GM12864 (cell line): ENCODE data around the gene KIF16B.

ENCODE experiments used
- DNase-seq: peaks from one replicate; pipeline ENCODE4 v3.0.0-alpha.2; 2011; ENCODE audit warnings: low read depth
- H3K4me3 ChIP-seq: 2 replicates; pipeline ENCODE4 v1.5.1; 2011; ENCODE audit warnings: mild to moderate bottlenecking, low read depth, low read length, control low read depth
- TF ChIP-seq, protein P1 (sequence below): IDR thresholded peaks from 2 replicates; pipeline ENCODE4 v1.5.1; 2011; ENCODE audit warnings: low read depth, mild to moderate bottlenecking, moderate library complexity, low read length, control low read depth, inconsistent platforms; ENCODE audit errors: missing control alignments

KIF16B gene

DNA sequence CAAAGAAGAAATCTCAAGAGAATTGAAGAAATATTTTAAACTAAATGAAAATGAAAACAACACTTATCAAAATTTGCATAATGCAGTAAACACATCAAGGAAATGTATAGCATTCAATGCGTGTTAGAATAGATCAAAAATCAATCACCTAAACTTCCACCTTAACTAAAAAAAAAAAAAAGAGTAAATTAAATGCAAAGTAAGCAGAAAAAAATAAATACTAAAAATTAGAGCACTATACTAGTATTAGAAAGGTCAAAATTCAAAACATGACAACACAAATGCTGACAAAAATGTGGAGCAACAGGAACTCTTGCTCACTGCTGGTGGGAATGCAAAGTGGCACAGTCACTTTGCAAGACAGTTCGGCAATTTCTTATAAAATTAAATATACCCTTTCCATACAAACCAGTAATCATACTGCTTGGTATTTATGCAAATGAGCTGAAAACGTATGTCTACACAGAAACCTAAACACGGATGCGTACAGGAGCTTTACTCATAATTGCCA lies 103.8 kb downstream of the KIF16B start:
- TF ChIP-seq, protein P1, sequence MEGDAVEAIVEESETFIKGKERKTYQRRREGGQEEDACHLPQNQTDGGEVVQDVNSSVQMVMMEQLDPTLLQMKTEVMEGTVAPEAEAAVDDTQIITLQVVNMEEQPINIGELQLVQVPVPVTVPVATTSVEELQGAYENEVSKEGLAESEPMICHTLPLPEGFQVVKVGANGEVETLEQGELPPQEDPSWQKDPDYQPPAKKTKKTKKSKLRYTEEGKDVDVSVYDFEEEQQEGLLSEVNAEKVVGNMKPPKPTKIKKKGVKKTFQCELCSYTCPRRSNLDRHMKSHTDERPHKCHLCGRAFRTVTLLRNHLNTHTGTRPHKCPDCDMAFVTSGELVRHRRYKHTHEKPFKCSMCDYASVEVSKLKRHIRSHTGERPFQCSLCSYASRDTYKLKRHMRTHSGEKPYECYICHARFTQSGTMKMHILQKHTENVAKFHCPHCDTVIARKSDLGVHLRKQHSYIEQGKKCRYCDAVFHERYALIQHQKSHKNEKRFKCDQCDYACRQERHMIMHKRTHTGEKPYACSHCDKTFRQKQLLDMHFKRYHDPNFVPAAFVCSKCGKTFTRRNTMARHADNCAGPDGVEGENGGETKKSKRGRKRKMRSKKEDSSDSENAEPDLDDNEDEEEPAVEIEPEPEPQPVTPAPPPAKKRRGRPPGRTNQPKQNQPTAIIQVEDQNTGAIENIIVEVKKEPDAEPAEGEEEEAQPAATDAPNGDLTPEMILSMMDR = no peak
- DNase-seq = no peak
- H3K4me3 ChIP-seq = no peak overlapping the region

DNA sequence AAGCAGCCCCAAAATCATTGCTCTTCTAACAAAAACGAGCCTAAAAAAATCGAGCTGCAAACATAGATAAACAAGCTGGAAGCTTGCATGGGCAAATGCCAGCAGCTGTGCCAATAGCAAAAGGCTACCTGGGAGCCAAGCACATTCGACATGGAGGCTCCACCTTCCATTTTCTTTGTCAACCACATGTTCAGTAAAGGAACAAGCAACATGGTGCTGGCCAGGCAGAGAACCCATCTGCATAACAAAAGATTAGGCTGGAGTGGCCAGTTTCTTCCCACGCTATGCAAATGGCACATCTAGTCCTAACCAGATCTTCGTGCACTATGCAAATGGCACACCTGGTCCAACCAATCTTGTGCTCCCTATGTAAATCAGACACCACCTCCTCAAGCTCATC lies 110.5 kb downstream of the KIF16B start:
- no peak for DNase-seq
- H3K4me3 ChIP-seq = no peak overlapping the region
- TF ChIP-seq, protein P1 = no peak

DNA sequence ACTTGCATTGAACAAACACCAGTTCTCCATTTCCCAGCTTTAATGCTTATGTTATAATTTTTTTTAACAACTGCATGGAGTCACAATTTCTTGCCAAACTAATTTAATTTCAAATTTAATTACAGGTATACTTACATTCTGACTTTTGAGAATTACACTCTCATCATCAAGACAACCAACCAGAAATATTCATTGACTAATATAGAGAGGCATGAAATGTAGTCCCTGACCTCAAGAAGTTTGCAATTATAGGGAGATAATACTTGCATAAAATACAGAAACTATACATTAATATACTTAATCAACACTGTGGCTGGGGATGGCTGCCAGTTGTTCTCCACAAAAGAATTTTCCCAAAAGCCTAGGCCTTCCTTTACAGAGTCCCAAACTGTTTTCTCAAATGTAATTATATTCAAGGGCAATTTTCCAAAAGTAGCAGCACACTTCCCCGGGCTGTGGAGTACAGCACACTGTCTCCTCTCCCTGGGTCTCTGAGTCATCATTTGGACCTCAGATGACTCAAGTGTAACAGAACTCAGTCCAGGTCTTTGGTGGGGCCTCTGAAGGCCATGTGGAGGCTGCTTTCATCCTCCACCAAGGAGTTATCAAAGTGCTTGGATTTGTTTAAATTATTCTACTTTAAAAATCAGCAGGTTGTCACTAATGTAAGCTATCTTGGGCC lies 114.1 kb downstream of the KIF16B start:
- TF ChIP-seq, protein P1 = no peak
- H3K4me3 ChIP-seq = no peak overlapping the region
- DNase-seq = no peak

DNA sequence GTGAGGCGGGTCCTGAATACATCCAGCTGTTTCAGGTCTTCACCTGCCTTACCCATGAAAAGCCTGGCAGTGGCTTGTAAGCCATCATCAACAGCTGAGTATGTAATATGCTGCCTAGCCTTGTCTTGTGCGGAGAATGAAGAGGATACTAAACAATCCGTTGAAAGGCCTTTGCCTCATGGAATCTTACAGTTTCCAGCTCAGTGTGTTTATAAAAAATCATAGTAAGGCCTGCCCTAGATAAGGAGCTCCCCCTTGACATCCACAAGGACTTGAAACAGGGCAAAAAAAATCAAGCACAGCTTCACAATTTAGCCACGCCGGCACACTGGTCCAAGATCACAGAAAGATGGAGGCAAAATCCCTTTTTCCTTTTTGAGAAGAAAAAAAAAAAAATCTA lies 115.7 kb downstream of the KIF16B start:
- H3K4me3 ChIP-seq = no peak overlapping the region
- no peak for DNase-seq
- TF ChIP-seq, protein P1 = no peak

DNA sequence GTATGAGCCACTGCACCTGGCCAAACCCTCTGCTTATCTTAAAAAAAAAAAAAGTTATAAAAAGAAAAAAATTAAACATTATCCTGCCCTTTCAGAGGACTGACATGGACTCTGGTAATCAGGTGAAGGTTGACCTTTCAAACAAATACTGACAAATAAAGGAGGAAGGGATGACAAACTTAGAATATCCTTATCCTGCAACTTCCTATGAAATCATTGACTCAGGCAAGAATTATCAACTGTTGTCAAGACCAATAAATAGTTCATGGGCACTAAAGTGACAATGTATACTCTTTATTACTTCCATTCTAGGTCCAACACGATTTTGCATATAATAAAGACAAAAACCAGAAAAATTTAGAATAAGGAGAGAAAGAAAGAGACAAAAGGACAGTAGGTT lies 117.9 kb downstream of the KIF16B start:
- H3K4me3 ChIP-seq = no peak overlapping the region
- no peak for DNase-seq
- TF ChIP-seq, protein P1 = no peak

DNA sequence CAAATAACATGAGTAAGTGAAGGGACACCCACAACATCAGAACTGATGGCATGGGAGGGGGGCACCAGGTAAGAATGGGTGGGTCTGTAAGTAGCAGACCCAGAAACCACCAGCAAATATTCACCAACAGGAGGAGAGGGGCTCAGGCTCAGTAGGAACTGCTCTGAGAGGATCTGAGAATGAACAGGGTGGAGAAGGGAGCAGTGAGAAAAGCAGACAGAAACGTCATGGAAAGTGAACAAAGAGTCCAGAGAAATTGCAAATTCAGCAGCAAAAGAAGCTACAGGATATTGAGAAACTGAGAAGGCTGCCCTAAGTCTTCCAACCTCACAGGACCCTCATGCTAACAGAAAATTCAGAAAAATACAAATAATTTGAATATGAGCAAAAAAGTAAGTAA lies 121.3 kb downstream of the KIF16B start:
- no peak overlapping the region for H3K4me3 ChIP-seq
- TF ChIP-seq, protein P1 = no peak
- no peak for DNase-seq

DNA sequence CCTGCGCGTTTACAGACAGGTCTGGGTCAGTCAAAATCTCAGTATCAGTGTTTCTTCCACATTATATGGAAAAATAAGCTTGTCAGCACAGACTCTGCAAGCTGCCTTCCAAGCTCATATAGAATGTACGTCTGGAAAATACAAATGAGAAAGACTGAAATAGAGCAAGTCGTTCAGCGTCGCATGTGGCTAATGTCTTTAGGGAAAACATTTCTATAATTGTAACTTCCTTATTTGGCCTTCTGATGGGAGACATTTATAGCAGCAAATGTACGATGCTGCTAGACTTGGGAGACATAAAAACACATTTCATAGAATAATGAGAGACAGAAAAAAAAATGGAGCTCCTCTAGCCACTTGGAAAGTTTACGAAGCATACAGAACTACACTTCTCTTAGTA lies 122.2 kb downstream of the KIF16B start:
- TF ChIP-seq, protein P1 = no peak
- H3K4me3 ChIP-seq = no peak overlapping the region

More for the DNA sequence above, 122.2 kb downstream of the KIF16B start:
- no peak for DNase-seq
